C4-2B (cell line): ENCODE data around the gene PNPLA7.
"Not testable (repeated sequence)": the region's sequence is repeated elsewhere in the genome, so short reads cannot be mapped to it uniquely, and the experiment has no call there.

Source experiments
- H3K27ac ChIP-seq: fragments of 450-650 bp; 2 replicates; pipeline ENCODE4 v1.5.1; 2017
- ZFX ChIP-seq: fragments of 450-650 bp; IDR thresholded peaks from 2 replicates; pipeline ENCODE4 v1.6.1; 2017
- TF ChIP-seq, protein P1 (sequence below): fragments of 450-650 bp; conservative IDR thresholded peaks from 2 replicates; pipeline ENCODE4 v1.5.1; 2017; ENCODE audit warnings: mild to moderate bottlenecking

PNPLA7 gene

DNA sequence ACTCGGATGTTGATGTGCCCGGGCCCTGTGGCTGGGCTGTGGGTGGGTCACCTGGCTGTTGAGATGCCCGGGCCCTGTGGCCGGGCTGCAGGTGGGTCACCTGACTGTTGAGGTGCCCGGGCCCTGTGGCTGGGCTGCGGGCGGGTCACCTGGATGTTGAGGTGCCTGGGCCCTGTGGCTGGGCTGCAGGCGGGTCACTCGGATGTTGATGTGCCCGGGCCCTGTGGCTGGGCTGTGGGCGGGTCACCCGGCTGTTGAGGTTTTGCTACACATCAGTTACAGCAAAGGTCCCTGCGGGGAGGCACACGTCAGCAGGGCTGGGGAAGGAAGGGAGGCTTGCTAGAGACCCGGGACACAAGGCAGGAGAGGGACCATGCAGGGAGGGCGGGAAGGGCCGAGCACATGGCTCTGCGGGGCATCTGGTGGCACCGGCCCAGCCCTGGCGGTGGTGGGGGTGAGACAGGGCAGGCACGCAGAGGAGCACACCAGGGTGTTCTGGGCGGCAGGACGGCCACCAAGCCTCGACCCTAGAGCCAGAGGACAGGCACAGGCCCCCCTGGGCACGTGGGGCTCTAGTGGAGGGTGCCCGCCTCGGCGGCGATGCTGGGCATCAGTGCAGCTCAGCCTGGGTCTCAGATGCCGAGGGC is 35.4 kb downstream of the PNPLA7 start:
- H3K27ac ChIP-seq = no peak overlapping the region
- TF ChIP-seq, protein P1, sequence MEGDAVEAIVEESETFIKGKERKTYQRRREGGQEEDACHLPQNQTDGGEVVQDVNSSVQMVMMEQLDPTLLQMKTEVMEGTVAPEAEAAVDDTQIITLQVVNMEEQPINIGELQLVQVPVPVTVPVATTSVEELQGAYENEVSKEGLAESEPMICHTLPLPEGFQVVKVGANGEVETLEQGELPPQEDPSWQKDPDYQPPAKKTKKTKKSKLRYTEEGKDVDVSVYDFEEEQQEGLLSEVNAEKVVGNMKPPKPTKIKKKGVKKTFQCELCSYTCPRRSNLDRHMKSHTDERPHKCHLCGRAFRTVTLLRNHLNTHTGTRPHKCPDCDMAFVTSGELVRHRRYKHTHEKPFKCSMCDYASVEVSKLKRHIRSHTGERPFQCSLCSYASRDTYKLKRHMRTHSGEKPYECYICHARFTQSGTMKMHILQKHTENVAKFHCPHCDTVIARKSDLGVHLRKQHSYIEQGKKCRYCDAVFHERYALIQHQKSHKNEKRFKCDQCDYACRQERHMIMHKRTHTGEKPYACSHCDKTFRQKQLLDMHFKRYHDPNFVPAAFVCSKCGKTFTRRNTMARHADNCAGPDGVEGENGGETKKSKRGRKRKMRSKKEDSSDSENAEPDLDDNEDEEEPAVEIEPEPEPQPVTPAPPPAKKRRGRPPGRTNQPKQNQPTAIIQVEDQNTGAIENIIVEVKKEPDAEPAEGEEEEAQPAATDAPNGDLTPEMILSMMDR = no peak
- no peak for TF ChIP-seq ZFX

DNA sequence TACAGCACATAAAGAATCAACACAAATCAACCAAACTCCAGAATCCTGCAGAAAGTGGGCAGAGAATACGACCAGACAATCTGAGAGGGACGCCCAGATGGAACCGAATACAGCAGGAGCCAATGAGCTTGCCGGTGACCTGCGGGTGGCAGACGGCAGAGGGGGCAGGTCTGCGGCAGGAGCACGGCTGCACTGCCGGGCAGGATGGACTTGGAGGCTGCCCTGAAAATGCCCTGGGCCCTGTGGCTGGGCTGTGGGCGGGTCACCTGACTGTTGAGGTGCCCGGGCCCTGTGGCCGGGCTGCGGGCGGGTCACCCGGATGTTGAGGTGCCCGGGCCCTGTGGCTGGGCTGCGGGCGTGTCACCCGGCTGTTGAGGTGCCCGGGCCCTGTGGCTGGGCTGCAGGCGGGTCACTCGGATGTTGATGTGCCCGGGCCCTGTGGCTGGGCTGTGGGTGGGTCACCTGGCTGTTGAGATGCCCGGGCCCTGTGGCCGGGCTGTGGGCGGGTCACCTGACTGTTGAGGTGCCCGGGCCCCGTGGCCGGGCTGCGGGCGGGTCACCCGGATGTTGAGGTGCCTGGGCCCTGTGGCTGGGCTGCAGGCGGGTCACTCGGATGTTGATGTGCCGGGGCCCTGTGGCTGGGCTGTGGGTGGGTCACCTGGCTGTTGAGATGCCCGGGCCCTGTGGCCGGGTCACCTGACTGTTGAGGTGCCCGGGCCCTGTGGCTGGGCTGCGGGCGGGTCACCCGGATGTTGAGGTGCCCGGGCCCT is 36.2 kb downstream of the PNPLA7 start:
- H3K27ac ChIP-seq = not testable (repeated sequence)

DNA sequence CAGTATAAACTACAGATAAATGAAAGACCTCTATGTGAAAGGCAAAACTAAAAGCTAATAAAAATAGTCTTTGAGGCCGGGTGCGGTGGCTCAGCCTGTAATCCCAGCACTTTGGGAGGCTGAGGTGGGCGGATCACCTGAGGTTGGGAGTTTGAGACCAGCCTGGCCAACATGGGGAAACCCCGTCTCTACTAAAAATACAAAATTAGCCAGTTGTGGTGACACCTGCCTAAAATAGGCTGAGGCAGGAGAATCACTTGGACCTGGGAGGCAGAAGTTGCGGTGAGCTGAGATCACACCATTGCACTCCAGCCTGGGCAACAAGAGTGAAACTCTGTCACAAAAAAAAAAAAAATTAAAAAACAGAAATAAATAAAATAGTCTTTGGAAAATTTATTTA is 37.1 kb downstream of the PNPLA7 start:
- H3K27ac ChIP-seq = not testable (repeated sequence)

DNA sequence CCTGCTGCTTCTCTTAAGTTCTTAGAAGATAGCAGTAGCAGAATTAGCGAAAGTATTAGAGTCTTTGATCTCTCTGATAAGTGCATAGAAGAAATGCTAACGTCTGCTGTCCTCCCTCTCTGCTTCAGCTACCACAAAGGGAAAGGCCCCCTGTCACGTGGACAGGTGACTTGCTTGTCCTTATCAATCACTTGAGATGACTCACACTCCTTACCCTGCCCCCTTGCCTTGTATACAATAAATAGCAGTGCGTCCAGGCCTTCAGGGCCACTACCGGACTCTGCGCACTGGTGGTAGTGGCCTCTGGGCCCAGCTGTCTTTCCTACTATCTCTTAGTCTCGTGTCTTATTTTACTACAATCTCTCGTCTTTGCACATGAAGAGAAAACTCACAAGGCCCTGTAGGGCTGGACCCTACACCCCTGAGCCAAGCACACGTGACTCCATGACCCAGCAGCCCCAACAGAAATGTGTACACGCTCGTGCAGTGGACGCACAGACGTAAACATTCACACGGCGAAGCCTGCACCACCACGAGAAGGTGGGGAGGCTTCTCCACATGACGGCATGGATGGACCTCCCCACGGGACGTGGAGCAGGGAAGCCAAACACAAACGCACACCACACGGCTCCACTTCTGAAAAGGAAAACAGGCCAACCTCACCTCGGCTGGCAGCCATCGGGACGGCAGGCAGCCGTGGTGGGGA is 38.3 kb downstream of the PNPLA7 start:
- no peak overlapping the region for H3K27ac ChIP-seq
- no peak for TF ChIP-seq ZFX
- TF ChIP-seq, protein P1 = no peak

DNA sequence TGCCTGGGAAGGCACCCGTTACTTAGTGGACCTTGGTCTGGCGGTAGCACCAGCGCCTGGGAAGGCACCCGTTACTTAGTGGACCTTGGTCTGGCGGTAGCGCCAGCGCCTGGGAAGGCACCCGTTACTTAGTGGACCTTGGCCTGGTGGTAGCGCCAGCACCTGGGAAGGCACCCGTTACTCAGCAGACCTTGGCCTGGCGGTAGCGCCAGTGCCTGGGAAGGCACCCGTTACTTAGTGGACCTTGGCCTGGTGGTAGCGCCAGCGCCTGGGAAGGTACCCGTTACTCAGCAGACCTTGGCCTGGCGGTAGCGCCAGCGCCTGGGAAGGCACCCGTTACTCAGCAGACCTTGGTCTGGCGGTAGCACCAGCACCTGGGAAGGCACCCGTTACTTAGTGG is 39.1 kb downstream of the PNPLA7 start:
- H3K27ac ChIP-seq = not testable (repeated sequence)

DNA sequence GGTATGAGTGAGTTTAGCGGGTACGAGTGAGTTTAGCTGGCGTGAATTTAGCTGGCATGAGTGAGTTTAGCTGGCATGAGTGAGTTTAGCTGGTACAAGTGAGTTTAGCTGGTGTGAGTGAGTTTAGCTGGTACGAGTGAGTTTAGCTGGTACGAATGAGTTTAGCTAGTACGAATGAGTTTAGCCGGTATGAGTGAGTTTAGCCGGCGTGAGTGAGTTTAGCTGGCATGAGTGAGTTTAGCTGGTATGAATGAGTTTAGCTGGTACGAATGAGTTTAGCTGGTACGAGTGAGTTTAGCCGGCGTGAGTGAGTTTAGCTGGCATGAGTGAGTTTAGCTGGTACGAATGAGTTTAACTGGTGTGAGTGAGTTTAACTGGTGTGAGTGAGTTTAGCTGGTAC is 41.0 kb downstream of the PNPLA7 start:
- no peak for TF ChIP-seq ZFX
- TF ChIP-seq, protein P1 = no peak
- no peak overlapping the region for H3K27ac ChIP-seq

DNA sequence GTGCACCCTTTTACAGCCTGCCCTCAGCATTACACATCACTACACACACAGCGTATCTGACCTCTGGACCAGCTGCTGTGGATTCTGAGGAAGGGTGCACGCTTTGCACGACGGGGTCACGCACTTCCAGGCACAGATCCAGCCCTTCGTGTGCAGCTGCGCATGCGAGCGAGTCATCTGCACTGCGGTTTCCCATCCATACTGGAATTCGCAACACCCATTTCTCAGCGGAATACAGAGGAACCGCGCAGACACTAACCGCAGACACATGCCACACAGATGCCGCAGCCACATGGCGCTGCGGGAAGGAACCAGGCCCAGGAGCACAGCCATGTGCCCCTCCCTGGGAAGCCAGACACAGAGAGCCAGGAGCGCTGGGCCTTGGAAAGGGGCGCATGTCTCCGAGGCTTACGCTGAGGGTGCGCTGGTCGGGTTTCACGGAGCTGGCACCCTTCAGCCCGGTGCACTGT is 43.5 kb downstream of the PNPLA7 start:
- H3K27ac ChIP-seq = no peak overlapping the region
- no peak for TF ChIP-seq ZFX
- TF ChIP-seq, protein P1 = no peak

DNA sequence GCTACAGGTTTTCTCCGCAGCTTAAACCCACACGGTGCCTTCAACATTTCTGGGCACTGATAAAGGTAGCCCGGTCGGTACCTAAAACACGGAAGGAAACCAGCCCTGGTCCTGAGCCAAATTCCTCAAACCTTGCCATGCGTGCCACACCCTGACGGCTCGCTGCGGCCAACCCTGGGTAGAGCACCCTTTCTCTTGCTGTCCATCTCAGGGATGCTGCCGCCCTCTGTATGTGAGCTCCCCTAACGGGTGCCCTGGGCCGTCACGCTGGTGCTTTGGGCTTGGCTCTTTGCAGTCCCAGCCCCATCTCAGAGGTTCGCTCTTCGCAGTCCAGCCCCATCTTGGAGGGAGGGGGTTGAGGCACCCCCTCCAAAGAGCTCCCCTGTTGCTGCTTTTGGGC is 43.9 kb downstream of the PNPLA7 start:
- H3K27ac ChIP-seq = no peak overlapping the region
- TF ChIP-seq ZFX = no peak
- TF ChIP-seq, protein P1 = no peak
